IPS-18a (cell line): Measurements from ENCODE around the gene HEG1.
"Not testable (repeated sequence)": the region's sequence is repeated elsewhere in the genome, so short reads cannot be mapped to it uniquely, and the experiment has no call there.

Source experiments
- H3K27ac ChIP-seq: one replicate; pipeline ENCODE4 v1.5.1; 2013; ENCODE audit warnings: low read length
- H3K27me3 ChIP-seq: one replicate; pipeline ENCODE4 v1.6.1; 2013; ENCODE audit warnings: mild to moderate bottlenecking, low read length; ENCODE audit not compliant: control insufficient read depth, insufficient read depth
- H3K36me3 ChIP-seq: one replicate; pipeline ENCODE4 v1.6.1; 2013; ENCODE audit warnings: low read depth, low read length; ENCODE audit not compliant: control insufficient read depth
- H3K4me1 ChIP-seq: one replicate; pipeline ENCODE4 v1.6.1; 2013; ENCODE audit warnings: low read depth, low read length; ENCODE audit not compliant: control insufficient read depth
- H3K4me3 ChIP-seq: one replicate; pipeline ENCODE4 v1.5.1; 2013; ENCODE audit warnings: low read length
- H3K9ac ChIP-seq: one replicate; pipeline ENCODE4 v1.6.1; 2013; ENCODE audit warnings: mild to moderate bottlenecking, low read length, moderate library complexity
- H3K9me3 ChIP-seq: one replicate; pipeline ENCODE4 v1.6.1; 2013; ENCODE audit warnings: low read depth, low read length; ENCODE audit not compliant: control insufficient read depth

The HEG1 gene

DNA sequence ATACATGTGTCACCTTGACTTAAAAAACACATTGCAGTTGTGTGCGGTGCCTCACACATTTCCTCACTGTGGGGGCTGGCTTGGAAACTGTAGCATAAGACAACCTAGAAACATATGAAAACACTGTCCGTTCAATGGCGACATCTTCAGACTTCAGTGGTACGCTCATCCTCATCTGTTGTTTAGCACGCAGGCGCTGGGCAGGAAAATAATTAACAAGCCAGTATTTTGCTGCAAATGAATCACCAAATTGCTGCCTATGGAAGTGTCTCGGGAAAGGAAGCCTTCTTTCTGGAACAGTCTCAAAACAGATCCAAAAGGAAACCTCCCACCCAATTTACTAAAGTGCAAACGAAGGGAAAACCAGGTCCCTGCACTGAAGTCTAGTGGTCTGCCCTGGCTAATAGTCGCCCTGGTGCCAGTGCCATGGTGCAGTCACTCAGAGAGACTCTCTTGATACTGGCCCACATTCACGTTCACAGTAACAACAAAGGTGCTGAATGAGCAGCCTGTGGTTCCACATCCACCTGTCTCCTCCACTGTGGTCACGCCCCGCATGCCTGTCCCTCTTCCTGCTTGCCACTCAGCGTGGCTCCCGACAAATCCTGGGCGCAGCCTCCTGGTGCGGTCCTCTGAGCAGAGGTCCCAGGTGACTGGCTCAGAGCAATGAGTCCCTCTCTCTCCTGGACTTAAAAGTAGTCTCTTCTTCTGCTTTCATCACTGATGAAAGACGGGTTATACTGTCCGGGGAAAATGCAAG lies 85.7 kb downstream of the HEG1 start:
- Histone ChIP-seq H3K27ac (no peak overlapping the region), H3K9me3 (no peaks in the 10 kb centered on the region), H3K36me3 (no peaks in the 10 kb centered on the region), H3K9ac (no peak overlapping the region), H3K27me3 (no peaks in the 10 kb centered on the region), H3K4me1 (no peaks in the 10 kb centered on the region), H3K4me3 (no peak overlapping the region)

DNA sequence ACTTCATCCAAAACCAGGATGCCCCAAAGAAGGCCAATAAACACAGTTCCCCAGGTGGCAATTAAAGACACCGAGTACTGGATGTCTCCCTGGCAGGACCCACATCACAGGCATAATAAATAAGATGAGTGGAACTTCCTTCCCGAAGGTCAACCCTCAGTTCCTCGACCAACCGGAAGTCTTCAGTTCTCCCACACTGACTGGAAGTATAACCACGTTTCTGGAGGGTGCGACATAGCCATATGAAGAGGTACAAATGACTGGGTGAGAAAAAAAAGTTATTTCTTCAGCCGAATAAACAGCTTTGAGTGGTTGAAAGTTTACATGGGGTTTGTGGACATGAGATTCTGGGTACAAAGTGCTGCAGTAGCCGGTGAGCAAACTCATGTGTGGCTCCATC lies 86.6 kb downstream of the HEG1 start:
- no peaks in the 10 kb centered on the region for H3K9me3 ChIP-seq
- H3K4me1 ChIP-seq = no peaks in the 10 kb centered on the region
- no peaks in the 10 kb centered on the region for H3K27me3 ChIP-seq
- H3K27ac ChIP-seq = no peak overlapping the region
- no peak overlapping the region for H3K4me3 ChIP-seq
- no peak overlapping the region for H3K9ac ChIP-seq
- H3K36me3 ChIP-seq = no peaks in the 10 kb centered on the region

DNA sequence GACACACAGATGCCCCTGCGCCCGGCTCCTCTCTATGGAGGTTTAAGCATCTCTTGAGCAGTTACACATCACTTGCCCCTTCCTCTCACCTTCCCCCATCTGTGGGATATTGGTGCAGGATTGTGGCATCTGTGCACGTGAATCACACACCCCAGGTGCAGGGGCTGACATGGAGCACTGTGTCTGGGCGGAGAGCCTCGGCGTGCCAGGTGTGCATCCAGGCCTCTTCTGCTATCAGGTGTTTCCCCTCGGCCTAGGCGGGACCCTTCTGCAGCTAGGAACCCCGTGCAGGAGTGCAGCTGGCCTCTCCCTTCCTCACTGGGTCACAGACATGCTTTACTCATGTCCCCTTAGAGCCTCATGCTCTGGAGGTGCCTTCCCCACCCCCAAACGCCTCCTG lies 87.8 kb downstream of the HEG1 start:
- no peak overlapping the region for H3K9ac ChIP-seq

DNA sequence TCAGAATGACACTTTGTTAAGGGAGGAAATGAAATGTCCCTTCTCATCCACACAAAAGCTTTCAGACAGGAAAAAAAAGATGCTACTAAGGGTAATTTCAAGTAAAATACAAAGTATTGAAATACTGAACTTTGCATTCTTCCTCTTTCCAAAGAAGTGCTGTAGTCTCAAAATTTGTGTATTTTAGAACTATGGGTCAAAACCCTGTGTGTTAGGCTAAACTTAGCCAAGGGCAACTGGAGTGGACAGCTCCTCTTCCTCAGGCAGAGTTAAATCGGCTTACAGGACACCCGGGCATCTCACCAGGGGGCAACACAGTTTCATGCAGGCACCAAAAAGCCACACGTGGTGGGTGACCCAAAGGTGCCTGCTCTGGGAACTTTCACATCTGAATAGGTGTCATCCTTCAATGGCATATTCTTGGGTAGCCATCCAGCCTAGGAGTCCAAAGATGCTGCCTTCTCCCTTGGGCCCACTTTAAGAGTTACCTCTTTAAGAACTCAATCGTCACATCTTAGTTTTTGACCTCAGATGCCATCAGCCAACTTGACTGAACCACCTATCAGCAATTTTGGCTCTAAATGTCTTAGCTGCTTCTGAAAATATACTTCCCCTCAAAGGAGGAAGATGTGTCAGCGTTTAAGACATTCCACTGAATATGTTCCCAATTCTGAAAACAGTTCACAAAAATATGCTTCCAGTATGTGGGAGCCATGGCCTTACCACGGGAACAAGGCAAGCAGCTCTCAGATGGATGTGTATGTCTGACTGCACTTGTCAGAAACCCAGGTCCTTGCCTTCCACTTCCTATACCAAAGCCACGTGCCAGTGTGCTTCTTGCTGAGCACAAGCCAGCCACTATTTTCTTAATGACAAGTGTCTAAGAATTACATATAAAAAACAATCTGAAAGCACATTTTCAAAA lies 89.0 kb downstream of the HEG1 start:
- H3K27ac ChIP-seq = no peak overlapping the region

More for the DNA sequence above, 87.8 kb downstream of the HEG1 start:
- Histone ChIP-seq H3K4me3 (no peak overlapping the region), H3K36me3 (no peaks in the 10 kb centered on the region), H3K27me3 (no peaks in the 10 kb centered on the region), H3K27ac (no peak overlapping the region), H3K4me1 (no peaks in the 10 kb centered on the region), H3K9me3 (no peaks in the 10 kb centered on the region)

DNA sequence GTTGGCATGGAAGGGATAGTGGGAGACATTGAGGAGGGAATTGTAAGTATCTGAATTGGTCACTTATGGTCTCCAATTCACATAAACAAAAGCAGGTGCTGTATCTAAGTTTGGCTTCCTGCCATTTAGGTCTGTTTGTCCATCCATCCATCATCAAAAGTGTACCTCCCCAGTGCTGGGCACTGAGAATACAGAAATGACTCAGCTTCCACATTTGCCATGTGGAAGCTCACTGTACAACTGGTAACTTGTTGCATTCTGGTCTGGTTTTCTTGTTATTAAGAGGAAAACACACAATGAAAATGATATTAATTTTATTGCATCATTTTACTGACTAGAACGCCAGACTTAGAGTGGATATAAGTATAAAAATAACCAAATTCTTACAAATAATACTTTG lies 90.4 kb downstream of the HEG1 start:
- H3K4me1 ChIP-seq = no peaks in the 10 kb centered on the region
- no peaks in the 10 kb centered on the region for H3K27me3 ChIP-seq

More for the DNA sequence above, 89.0 kb downstream of the HEG1 start:
- Histone ChIP-seq H3K27me3 (no peaks in the 10 kb centered on the region), H3K36me3 (no peaks in the 10 kb centered on the region), H3K9ac (no peak overlapping the region), H3K4me1 (no peaks in the 10 kb centered on the region), H3K9me3 (no peaks in the 10 kb centered on the region), H3K4me3 (no peak overlapping the region)

DNA sequence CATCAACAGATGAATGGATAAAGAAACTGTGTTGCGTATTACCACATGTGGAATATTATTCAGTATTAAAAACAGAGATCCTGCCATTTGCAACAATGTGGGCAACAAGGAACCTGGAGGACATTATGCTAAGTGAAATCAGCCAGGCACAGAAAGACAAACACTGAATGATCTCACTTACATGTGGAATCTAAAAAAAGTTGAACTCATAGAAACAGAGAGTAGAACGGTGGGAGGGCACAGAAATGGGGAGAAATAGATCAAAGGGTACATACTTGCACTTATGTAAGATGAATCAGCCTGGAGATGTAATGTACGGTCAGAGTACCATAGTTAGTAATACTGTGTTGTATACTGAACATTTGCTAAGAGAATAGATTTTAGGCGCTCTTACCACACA lies 91.4 kb downstream of the HEG1 start:
- no peak overlapping the region for H3K27ac ChIP-seq
- H3K4me1 ChIP-seq = no peaks in the 10 kb centered on the region
- H3K9me3 ChIP-seq = no peaks in the 10 kb centered on the region
- no peak overlapping the region for H3K9ac ChIP-seq
- no peaks in the 10 kb centered on the region for H3K27me3 ChIP-seq
- H3K4me3 ChIP-seq = no peak overlapping the region
- no peaks in the 10 kb centered on the region for H3K36me3 ChIP-seq

More for the DNA sequence above, 90.4 kb downstream of the HEG1 start:
- H3K4me3 ChIP-seq = no peak overlapping the region
- H3K27ac ChIP-seq = no peak overlapping the region
- no peaks in the 10 kb centered on the region for H3K36me3 ChIP-seq
- no peaks in the 10 kb centered on the region for H3K9me3 ChIP-seq
- H3K9ac ChIP-seq = no peak overlapping the region

DNA sequence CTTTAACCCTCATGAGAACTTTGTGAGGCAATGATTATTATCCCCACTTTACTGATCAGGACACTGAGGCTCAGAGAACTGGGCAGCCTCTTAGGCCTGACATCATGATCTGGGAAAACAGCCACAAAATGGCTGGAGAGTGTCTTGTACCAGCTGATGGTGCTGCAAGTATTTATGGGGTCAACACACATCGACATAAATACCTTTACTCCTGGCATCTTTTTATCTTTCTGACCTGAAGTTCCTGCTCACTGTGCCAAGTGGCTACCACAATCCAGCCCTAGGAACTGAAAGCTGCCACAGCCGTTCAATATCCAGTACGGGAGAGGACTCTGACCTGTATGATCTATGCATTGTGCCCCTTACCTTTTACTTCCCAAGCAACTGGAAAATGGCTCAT lies 92.0 kb downstream of the HEG1 start:
- Histone ChIP-seq H3K4me3 (no peak overlapping the region), H3K36me3 (no peaks in the 10 kb centered on the region), H3K27me3 (no peaks in the 10 kb centered on the region), H3K4me1 (no peaks in the 10 kb centered on the region), H3K9ac (no peak overlapping the region), H3K9me3 (no peaks in the 10 kb centered on the region), H3K27ac (no peak overlapping the region)

DNA sequence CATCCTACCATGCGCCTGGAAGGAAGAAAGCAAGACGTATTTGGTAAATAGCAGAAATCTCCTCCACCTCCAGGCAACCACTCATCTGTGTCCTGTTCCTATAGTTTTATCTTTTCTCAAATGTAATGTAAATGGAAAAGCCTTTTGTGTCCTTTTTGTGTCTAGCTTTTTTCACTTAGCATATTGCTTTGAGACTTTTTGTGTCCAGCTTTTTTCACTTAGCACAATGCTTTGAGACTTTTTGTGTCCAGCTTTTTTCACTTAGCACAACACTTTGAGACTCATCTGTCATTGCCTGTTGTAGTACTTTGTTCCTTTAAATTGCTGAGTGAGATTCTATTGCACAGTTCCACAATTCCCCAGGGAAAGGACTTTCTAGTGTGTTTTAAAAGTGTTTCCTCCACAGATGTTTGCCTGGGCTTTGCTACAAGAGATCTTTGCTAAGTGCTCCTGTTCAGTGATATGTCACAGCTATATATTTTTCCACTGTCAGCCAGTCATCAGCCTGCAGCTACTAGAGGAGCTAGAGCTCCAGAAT lies 93.3 kb downstream of the HEG1 start:
- Histone ChIP-seq H3K27ac (no peak overlapping the region), H3K27me3 (no peaks in the 10 kb centered on the region), H3K9ac (no peak overlapping the region), H3K36me3 (no peaks in the 10 kb centered on the region), H3K9me3 (no peaks in the 10 kb centered on the region), H3K4me1 (no peaks in the 10 kb centered on the region), H3K4me3 (no peak overlapping the region)

DNA sequence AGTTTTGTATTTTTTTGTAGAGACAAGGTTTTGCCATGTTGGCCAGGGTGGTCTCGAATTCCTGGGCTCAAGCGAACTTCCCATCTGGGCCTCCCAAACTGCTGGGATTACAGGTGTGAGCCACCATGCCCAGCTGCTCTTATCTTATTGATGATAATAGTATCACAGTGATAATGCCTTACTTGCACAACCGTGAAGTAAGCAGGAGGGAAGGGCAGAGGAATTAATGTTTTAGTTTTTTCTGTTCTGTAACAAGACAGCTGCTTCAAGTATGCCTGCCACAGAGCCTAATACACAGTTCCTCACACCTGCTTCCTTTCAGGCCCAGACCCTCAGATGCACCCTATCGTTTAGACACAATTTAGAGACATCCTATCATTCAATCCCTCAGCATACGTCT lies 95.1 kb downstream of the HEG1 start:
- Histone ChIP-seq H3K36me3 (no peaks in the 10 kb centered on the region), H3K9ac (no peak overlapping the region), H3K27me3 (no peaks in the 10 kb centered on the region), H3K27ac (no peak overlapping the region), H3K9me3 (no peaks in the 10 kb centered on the region), H3K4me1 (no peaks in the 10 kb centered on the region), H3K4me3 (no peak overlapping the region)

DNA sequence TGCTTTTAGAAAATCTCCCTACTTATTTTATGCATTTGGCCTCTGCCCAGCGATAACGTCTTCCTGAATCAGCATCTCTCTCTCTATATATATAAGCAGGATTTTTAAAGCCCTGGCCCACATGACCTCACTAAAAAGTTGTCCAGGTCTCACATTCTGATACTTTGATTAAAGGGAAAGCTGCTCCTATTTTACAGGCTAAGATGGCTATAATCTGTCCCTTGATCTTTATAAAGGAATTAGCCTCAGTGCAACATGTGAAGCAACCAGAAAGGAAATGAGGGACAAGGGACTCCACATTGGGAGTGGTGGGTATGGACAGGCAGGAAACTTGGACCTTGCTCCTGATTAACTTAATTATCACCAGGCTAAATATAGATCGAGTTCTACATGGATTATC lies 95.7 kb downstream of the HEG1 start:
- no peak overlapping the region for H3K27ac ChIP-seq
- H3K9me3 ChIP-seq = no peaks in the 10 kb centered on the region
- H3K4me3 ChIP-seq = no peak overlapping the region
- H3K4me1 ChIP-seq = no peaks in the 10 kb centered on the region
- H3K36me3 ChIP-seq = no peaks in the 10 kb centered on the region
- no peak overlapping the region for H3K9ac ChIP-seq
- no peaks in the 10 kb centered on the region for H3K27me3 ChIP-seq

DNA sequence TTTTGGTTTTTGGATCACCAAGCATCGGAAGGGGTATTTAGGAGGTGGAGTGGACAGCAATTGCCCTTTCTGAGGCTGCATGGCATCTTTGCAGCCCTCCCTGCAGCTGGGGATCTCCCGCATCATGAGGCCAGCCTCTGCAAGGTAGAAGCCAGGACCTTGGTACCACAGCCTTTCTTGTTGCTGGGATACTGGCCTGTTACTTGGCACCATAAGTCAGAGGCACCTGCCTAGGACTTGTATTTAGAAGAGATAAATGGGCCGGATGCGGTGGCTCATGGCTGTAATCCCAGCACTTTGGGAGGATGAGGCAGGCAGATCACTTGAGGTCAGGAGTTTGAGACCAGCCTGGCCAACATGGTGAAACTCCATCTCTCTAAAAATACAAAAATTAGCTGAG lies 97.8 kb downstream of the HEG1 start:
- not testable (repeated sequence) for H3K4me1 ChIP-seq, H3K9me3 ChIP-seq, H3K27ac ChIP-seq, H3K4me3 ChIP-seq, H3K36me3 ChIP-seq, H3K9ac ChIP-seq, H3K27me3 ChIP-seq
